ENCODE results near the gene CABLES1. TPM values are rescaled to one million over a fixed set of nuclear protein-coding genes. Genes with fewer than 3 reads are reported as not detected.

Gene CABLES1
- total and polyA plus RNA-seq, 2 of the 8 experiments (the other 6 are each of a cell fraction or from before 2014, with no cell fraction given), result 9.2 to 26.4 TPM

GRCh38 chr18:23226930-23227725, 91.8 kb downstream of the CABLES1 start:
- Histone ChIP-seq H3K23ac (ENCODE audit: insufficient read length) (no peak overlapping the region), H2BK15ac (ENCODE audit: low read length) (no peak overlapping the region), H3K27me3 (replicated peaks in 1 of 4; ENCODE audit: control insufficient read depth in 3 of 4, extremely low read depth in 1 of 4, insufficient read depth in 3 of 4, low read length in 3 of 4) (no peaks in the 10 kb centered on the region), H3K4me3 (ENCODE audit: extremely low read depth in 1 of 4, insufficient read depth in 2 of 4, low read depth in 3 of 4, low read length in 4 of 4) (no peak overlapping the region), H2BK5ac (ENCODE audit: low read depth, low read length) (no peak overlapping the region), H2AFZ (ENCODE audit: low read length) (no peak overlapping the region), H2BK20ac (ENCODE audit: low read length) (no peak overlapping the region), H2BK120ac (replicated peaks; ENCODE audit: low read depth, low read length) (no peak overlapping the region), H3K79me1 (ENCODE audit: low read depth, low read length) (no peaks in the 10 kb centered on the region; the same call in 1 of the 2 replicates), H3K36me3 (ENCODE audit: control insufficient read depth in 2 of 4, insufficient read depth in 4 of 4, low read length in 3 of 4) (peaks cover 0 to 8% (median 0%) of the 10 kb centered on the region in 4 experiments; a peak in 1 of 8 replicates), H3K9me3 (ENCODE audit: insufficient read depth in 2 of 2, low read depth in 1 of 2, low read length in 1 of 2) (no peaks in the 10 kb centered on the region), H4K8ac (ENCODE audit: extremely low read depth, insufficient read depth, low read length) (no peak overlapping the region), H3K14ac (ENCODE audit: insufficient read length) (no peak overlapping the region), H3K56ac (replicated peaks; ENCODE audit: insufficient read length, low read depth, low read length) (no peak overlapping the region), H4K91ac (replicated peaks; ENCODE audit: insufficient read length, low read length) (no peak overlapping the region), H3K4ac (replicated peaks; ENCODE audit: insufficient read length, low read depth, low read length) (no peak overlapping the region), H2AK5ac (ENCODE audit: low read depth, low read length) (no peak overlapping the region), H3K9ac (replicated peaks in 1 of 4; ENCODE audit: extremely low read depth in 1 of 4, low read depth in 3 of 4, low read length in 3 of 4) (no peak overlapping the region), H3K4me2 (ENCODE audit: insufficient read depth in 1 of 2, low read depth in 2 of 2, low read length in 2 of 2) (no peak overlapping the region), H3K18ac (ENCODE audit: extremely low read depth, low read length) (no peak overlapping the region), H3K27ac (ENCODE audit: low read depth, low read length) (no peak overlapping the region), H4K20me1 (replicated peaks in 1 of 2; ENCODE audit: control insufficient read depth in 1 of 2, insufficient read depth in 2 of 2, low read length in 2 of 2) (no peaks in the 10 kb centered on the region), H3K79me2 (ENCODE audit: control insufficient read depth in 1 of 2, insufficient read depth in 2 of 2, low read length in 2 of 2) (no peaks in the 10 kb centered on the region), H4K5ac (ENCODE audit: insufficient read length, low read depth, low read length) (no peak overlapping the region), H3K4me1 (replicated peaks in 1 of 4; ENCODE audit: control insufficient read depth in 3 of 4, insufficient read depth in 4 of 4, low read length in 3 of 4) (peaks cover 0 to 5% (median 3%) of the 10 kb centered on the region in 4 experiments; a peak in 4 of 7 replicates), H2BK12ac (ENCODE audit: low read depth, low read length) (no peak overlapping the region), H3K23me2 (ENCODE audit: low read depth, low read length) (no peaks in the 10 kb centered on the region)
- DNase-seq (ENCODE audit: low read depth in 1 of 2, low spot score in 2 of 2) (no peak), FAIRE-seq (no peak)
- ChIA-PET POLR2A (ENCODE audit: partially characterized antibody) (interaction anchor here (1.2 kb wide), 1 partner anchor 93 kb away, joined by 3 read pairs; no protein-coding TSS in a partner anchor), CTCF (ENCODE audit: partially characterized antibody) (interaction anchor here (0.6 to 2.2 kb wide), 7 partner anchors 9 to 123 kb away, joined by 3 to 15 read pairs (median 4); no protein-coding TSS in a partner anchor)
- 92% methylated on average over 11 of the region's 11 CpGs; no CpG with 5 or more reads in 1 of the 2 experiments for WGBS, 2 experiments (ENCODE audit: extremely low coverage in 1 of 2, insufficient coverage in 1 of 2, insufficient read length in 1 of 2, insufficient replicate concordance in 2 of 2, low coverage in 1 of 2, low lambda C conversion rate in 2 of 2, missing lambda C conversion rate in 1 of 2)
- TF ChIP-seq KDM1A (IDR thresholded peaks at IDR 0.05; ENCODE audit: borderline replicate concordance, low read length) (no peak), CTCF (IDR thresholded peaks at IDR 0.05; ENCODE audit: control extremely low read depth in 1 of 3, insufficient read depth in 1 of 3, low read depth in 1 of 3, low read length in 3 of 3) (no peak), JUN (IDR thresholded peaks at IDR 0.05; ENCODE audit: low read depth, low read length) (no peak), EZH2 (IDR thresholded peaks at IDR 0.05; ENCODE audit: low read depth, low read length, severe bottlenecking) (no peak), RXRA (IDR thresholded peaks at IDR 0.05; ENCODE audit: insufficient read depth, low read depth, low read length) (no peak)
